Adrenal gland (tissue), 12 donors: ENCODE results near the gene NOSTRIN. TPM values are rescaled to one million over a fixed set of nuclear protein-coding genes. Genes with fewer than 3 reads are reported as not detected.

Source experiments
- DNase-seq, 7 donors: peaks; one replicate each; pipeline ENCODE4 v3.0.0-alpha.2; 2019 to 2020
- H3K27ac ChIP-seq, 5 donors: fragments of 200-600 bp; sonication (generic) in 4 of 5; 1 replicate in 3 of 5; 2 replicates in 2 of 5; pipeline versions ENCODE4 v1.5.1 to v1.8.0; 2016 to 2020; ENCODE audit warnings: mild to moderate bottlenecking in 1 of 5
- H3K27me3 ChIP-seq: fragments of 200-600 bp; 2 replicates; pipeline ENCODE4 v1.8.0; 2021
- H3K36me3 ChIP-seq, 2 donors: fragments of 200-600 bp; replicated peaks in 1 of 2; 1 replicate in 1 of 2; 2 replicates in 1 of 2; pipeline versions ENCODE4 v1.5.1 to v1.8.0; 2018 to 2022
- H3K4me1 ChIP-seq, 2 donors: fragments of 200-600 bp; replicated peaks in 1 of 2; 1 replicate in 1 of 2; 2 replicates in 1 of 2; pipeline versions ENCODE4 v1.5.1 to v1.8.0; 2018 to 2021
- H3K4me3 ChIP-seq, 4 donors: fragments of 200-600 bp; sonication (generic) in 3 of 4; one replicate each; pipeline ENCODE4 v1.5.1; 2016 to 2018
- H3K9me3 ChIP-seq, 3 donors: fragments of 200-600 bp; sonication (generic) in 1 of 3; replicated peaks in 1 of 3; 1 replicate in 2 of 3; 2 replicates in 1 of 3; pipeline versions ENCODE4 v1.5.1 to v1.8.0; 2016 to 2021
- POLR2A ChIP-seq, 2 donors: fragments of 450-650 bp; IDR thresholded peaks; one replicate each; pipeline ENCODE4 v1.6.1; 2017; ENCODE audit warnings: antibody characterized with exemption in 2 of 2, mild to moderate bottlenecking in 2 of 2, moderate library complexity in 1 of 2
- WGBS, 4 donors: extraction: QIAGEN DNeasy Blood & Tissue Kit in 2 of 4; methylation state at CpG; one replicate each; pipeline versions ENCODE4 v1.1.5 to v1.1.7; 2013 to 2017; 5-methylcytosine and 5-hydroxymethylcytosine counted together
- intact Hi-C, 2 donors: fragments of 100-400 bp; cut with DNase I; formaldehyde crosslinking; loops; one replicate each; pipeline versions ENCODE4 v1.14.1 to v1.15.0; 2022 to 2023
- polyA plus RNA-seq, 3 donors: library from polyadenylated mRNA; stranded (reverse); fragments of 200-250 nt in 2 of 3; fragments of 350-450 nt in 1 of 3; fragmentation: Illumina TruSeq in 1 of 3; extraction: RNeasy Lipid Tissue Mini Kit (QIAGEN cat#74804) in 1 of 3; gene quantifications; one replicate each; pipeline ENCODE4 v1.2.3, GENCODE V29; 2013 to 2014
- total RNA-seq, 9 donors: library from RNA; depleted of rRNA in 4 of 9; stranded (reverse); fragments of >200 nt in 4 of 9; fragments of 120-200 nt in 1 of 9; fragmentation: NEBNext Ultra II Directional in 1 of 9; extraction: Animal tissue kit (Norgen Biotek cat#: 25700) in 1 of 9; gene quantifications; one replicate each; pipeline versions ENCODE4 v1.1.0 to v1.2.4, GENCODE V29; 2013 to 2023
- TF ChIP-seq, protein P1 (sequence below), 6 experiments: fragments of 450-650 bp in 4 of 6; fragments of 200-600 bp in 2 of 6; sonication (generic) in 1 of 6; IDR thresholded peaks; 1 replicate in 5 of 6; 2 replicates in 1 of 6; pipeline versions ENCODE4 v1.5.1 to v1.8.0; 2016 to 2021; ENCODE audit warnings: antibody characterized with exemption in 6 of 6, mild to moderate bottlenecking in 2 of 6, moderate library complexity in 1 of 6
- donor health status: healthy with polysubstance abuse.
- donor health status: Bipolar disorder and iron deficiency.
- donor health status: DM: yes; HTN: yes; CAD: no.
- donor health status: DM: no; HTN: no; CAD: no.
- donor health status: DM: no; HTN: no; CAD: no.
- donor health status: DM: yes; HTN: yes; CAD: no.

NOSTRIN gene
- total and polyA plus RNA-seq, 12 donors, result 13.9 to 134 (median 35.6) TPM

DNA sequence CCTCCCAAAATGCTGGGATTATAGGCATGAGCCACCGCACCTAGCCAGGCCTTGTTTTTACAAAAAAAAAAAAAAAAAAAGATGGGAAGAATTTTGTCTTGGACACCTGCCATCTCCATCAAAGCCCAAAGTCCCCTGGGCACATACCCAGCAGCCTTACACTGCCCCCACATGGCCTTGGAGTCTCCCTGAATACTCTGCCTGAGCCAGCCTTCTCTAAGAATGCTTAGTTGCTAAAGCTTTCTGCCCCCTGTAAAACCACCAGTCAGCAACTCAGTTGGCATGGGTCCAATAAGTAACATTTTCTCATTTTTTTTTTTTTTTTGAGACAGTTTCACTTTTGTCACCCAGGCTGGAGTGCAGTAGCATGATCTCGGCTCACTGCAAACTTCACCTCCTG lies 47.2 kb downstream of the NOSTRIN start:
- intact Hi-C loops, result loop anchor here (10.0 kb wide), 1 partner anchor 75 kb away; no protein-coding TSS in a partner anchor

GRCh38 chr2:168850846-168851245 lies 48.4 kb downstream of the NOSTRIN start:
- DNase-seq, result no peak
- TF ChIP-seq, protein P1, sequence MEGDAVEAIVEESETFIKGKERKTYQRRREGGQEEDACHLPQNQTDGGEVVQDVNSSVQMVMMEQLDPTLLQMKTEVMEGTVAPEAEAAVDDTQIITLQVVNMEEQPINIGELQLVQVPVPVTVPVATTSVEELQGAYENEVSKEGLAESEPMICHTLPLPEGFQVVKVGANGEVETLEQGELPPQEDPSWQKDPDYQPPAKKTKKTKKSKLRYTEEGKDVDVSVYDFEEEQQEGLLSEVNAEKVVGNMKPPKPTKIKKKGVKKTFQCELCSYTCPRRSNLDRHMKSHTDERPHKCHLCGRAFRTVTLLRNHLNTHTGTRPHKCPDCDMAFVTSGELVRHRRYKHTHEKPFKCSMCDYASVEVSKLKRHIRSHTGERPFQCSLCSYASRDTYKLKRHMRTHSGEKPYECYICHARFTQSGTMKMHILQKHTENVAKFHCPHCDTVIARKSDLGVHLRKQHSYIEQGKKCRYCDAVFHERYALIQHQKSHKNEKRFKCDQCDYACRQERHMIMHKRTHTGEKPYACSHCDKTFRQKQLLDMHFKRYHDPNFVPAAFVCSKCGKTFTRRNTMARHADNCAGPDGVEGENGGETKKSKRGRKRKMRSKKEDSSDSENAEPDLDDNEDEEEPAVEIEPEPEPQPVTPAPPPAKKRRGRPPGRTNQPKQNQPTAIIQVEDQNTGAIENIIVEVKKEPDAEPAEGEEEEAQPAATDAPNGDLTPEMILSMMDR (IDR thresholded peaks at IDR 0.05), result no peak
- TF ChIP-seq POLR2A (IDR thresholded peaks at IDR 0.05), result no peak
- no peak overlapping the region for H3K27ac ChIP-seq
- H3K36me3 ChIP-seq, result no peaks in the 10 kb centered on the region
- H3K4me1 ChIP-seq, result peaks cover 4 to 7% of the 10 kb centered on the region in 2 donors
- no peaks in the 10 kb centered on the region for H3K27me3 ChIP-seq
- intact Hi-C loops, result no loop called here
- H3K9me3 ChIP-seq, result no peaks in the 10 kb centered on the region
- H3K4me3 ChIP-seq, result no peak overlapping the region

More for the DNA sequence above, 47.2 kb downstream of the NOSTRIN start:
- Histone ChIP-seq H3K27me3 (no peaks in the 10 kb centered on the region), H3K4me3 (no peak overlapping the region), H3K9me3 (no peaks in the 10 kb centered on the region), H3K27ac (peak overlapping the region in 1 of 5 donors; percentile 27), H3K36me3 (no peaks in the 10 kb centered on the region), H3K4me1 (peaks cover 4 to 7% of the 10 kb centered on the region in 2 donors)
- 16 to 58% (median 24%) methylated on average over 2 of the region's 2 CpGs for WGBS, 4 donors
- DNase-seq, result peak; percentile 52 to 86 (median 83)
- TF ChIP-seq, protein P1 (IDR thresholded peaks at IDR 0.05), result peak in 5 of 6 experiments; percentile 27 to 48 (median 40)
- no peak for TF ChIP-seq POLR2A (IDR thresholded peaks at IDR 0.05)

- intact Hi-C loops, result no loop called here
- H3K4me1 ChIP-seq, result peaks cover 4 to 7% of the 10 kb centered on the region in 2 donors
- WGBS, 4 donors, result 57 to 69% (median 66%) methylated on average over 5 of the region's 5 CpGs
- TF ChIP-seq POLR2A (IDR thresholded peaks at IDR 0.05), result no peak
- TF ChIP-seq, protein P1 (IDR thresholded peaks at IDR 0.05), result no peak
- H3K9me3 ChIP-seq, result no peaks in the 10 kb centered on the region
- no peak overlapping the region for H3K4me3 ChIP-seq
- no peaks in the 10 kb centered on the region for H3K36me3 ChIP-seq
- peak; percentile 53 to 77 (median 73) for DNase-seq
- H3K27ac ChIP-seq, result no peak overlapping the region
- H3K27me3 ChIP-seq, result no peaks in the 10 kb centered on the region
These were observed 49.4 kb downstream of the NOSTRIN start for GRCh38 chr2:168851674-168852320.

GRCh38 chr2:168852481-168852880 lies 50.0 kb downstream of the NOSTRIN start:
- Histone ChIP-seq H3K9me3 (no peaks in the 10 kb centered on the region), H3K4me1 (peaks cover 4 to 7% of the 10 kb centered on the region in 2 donors), H3K36me3 (no peaks in the 10 kb centered on the region), H3K4me3 (no peak overlapping the region), H3K27me3 (no peaks in the 10 kb centered on the region), H3K27ac (no peak overlapping the region)
- 33 to 60% (median 44%) methylated on average over 3 of the region's 3 CpGs for WGBS, 4 donors
- intact Hi-C loops, result no loop called here
- DNase-seq, result no peak
- no peak for TF ChIP-seq POLR2A (IDR thresholded peaks at IDR 0.05)
- TF ChIP-seq, protein P1 (IDR thresholded peaks at IDR 0.05), result no peak
